GM18951 (cell line): Measurements from ENCODE around the gene FAM50A.

ENCODE experiments used
- POLR2A ChIP-seq: IDR thresholded peaks from 4 replicates; pipeline ENCODE4 v1.6.1; 2011; ENCODE audit warnings: mild to moderate bottlenecking; ENCODE audit not compliant: insufficient read length, insufficient read depth; ENCODE audit errors: extremely low read depth
- in situ Hi-C: fragments of 300-500 bp; cut with MboI; formaldehyde crosslinking; loops from one replicate; pipeline ENCODE4 v1.12.0; 2022; ENCODE audit warnings: low sequenced_read_pairs, mixed read lengths, inconsistent platforms; ENCODE audit not compliant: unreplicated experiment

FAM50A gene

DNA sequence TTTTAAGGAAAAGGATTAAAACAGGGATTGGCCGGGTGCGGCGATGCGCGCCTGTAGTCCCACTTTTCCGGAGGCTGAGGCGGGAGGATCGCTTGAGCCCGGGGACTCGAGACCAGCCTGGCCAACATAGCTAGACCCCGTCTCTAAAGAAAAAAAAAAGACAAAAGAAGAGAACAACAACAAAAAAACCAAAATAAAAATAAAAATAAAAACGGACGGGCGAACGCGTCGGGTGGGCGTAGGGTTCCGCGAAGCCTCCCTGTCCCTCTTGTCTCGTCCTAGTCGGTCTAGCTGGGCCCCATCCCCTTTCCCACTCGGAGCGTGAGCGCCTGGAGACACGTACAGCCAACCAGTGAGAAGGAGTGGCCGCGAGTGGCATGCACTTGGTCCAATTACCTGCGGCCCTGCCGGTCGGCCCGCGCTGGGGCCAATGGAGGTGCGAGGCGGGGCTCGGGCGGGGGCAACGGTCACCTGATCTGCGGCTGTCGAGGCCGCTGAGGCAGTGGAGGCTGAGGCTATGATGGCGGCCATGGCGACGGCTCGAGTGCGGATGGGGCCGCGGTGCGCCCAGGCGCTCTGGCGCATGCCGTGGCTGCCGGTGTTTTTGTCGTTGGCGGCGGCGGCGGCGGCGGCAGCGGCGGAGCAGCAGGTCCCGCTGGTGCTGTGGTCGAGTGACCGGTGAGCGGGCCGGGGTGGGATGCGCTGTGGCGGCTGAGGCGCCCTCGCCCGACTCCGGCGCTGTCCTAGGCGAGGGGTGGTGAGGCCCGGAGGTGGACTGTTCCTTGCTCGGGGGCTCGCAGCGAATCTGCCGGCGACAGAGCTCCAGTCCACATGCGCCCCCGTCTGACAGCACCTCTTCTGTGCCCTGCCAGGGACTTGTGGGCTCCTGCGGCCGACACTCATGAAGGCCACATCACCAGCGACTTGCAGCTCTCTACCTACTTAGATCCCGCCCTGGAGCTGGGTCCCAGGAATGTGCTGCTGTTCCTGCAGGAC lies 15.5 kb upstream of the FAM50A start, which contains the start of gene ATP6AP1:
Gene ATP6AP1 (plus strand): TSS at position 502 of the 996 bp plus-strand sequence. CDS start 16 bp downstream, at position 518.
- in situ Hi-C loops = no loop called here

GRCh38 chrX:154429711-154430110 lies 14.2 kb upstream of the FAM50A start:
- no peak for TF ChIP-seq POLR2A
- in situ Hi-C loops = no loop called here

More for the DNA sequence above, 15.5 kb upstream of the FAM50A start, which contains the start of gene ATP6AP1:
- TF ChIP-seq POLR2A = peak; percentile 68

GRCh38 chrX:154430479-154430878 lies 13.5 kb upstream of the FAM50A start:
- in situ Hi-C loops = no loop called here
- TF ChIP-seq POLR2A = no peak

- in situ Hi-C loops = no loop called here
Observed at GRCh38 chrX:154430916-154431315, 13.0 kb upstream of the FAM50A start.

GRCh38 chrX:154431341-154431740 lies 12.6 kb upstream of the FAM50A start:
- in situ Hi-C loops = no loop called here
- TF ChIP-seq POLR2A = no peak

More at GRCh38 chrX:154430916-154431315, 13.0 kb upstream of the FAM50A start:
- TF ChIP-seq POLR2A = no peak

GRCh38 chrX:154432210-154432609 lies 11.7 kb upstream of the FAM50A start:
- TF ChIP-seq POLR2A = no peak
- in situ Hi-C loops = no loop called here

- TF ChIP-seq POLR2A = no peak
Observed at GRCh38 chrX:154433605-154434004, 10.3 kb upstream of the FAM50A start.

GRCh38 chrX:154434394-154435168 lies 9.4 kb upstream of the FAM50A start:
- in situ Hi-C loops = no loop called here
- no peak for TF ChIP-seq POLR2A

More at GRCh38 chrX:154433605-154434004, 10.3 kb upstream of the FAM50A start:
- in situ Hi-C loops = no loop called here

DNA sequence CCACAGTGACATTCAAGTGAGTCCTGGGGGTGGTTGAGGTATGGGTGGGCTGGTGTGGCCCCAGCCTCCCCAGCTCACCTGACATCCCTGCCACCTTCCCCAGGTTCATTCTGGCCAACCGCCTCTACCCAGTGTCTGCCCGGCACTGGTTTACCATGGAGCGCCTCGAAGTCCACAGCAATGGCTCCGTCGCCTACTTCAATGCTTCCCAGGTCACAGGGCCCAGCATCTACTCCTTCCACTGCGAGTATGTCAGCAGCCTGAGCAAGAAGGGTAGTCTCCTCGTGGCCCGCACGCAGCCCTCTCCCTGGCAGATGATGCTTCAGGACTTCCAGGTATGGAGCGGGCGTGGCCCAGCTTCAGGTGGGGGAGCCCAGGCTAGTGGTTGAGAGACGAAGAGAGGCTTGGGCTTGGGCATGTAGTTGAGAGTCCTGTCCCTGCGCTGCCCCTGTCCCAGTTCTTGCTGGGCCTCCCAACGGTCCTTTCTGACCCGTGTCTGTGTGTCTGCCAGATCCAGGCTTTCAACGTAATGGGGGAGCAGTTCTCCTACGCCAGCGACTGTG lies 8.7 kb upstream of the FAM50A start:
- TF ChIP-seq POLR2A = no peak
- in situ Hi-C loops = no loop called here

DNA sequence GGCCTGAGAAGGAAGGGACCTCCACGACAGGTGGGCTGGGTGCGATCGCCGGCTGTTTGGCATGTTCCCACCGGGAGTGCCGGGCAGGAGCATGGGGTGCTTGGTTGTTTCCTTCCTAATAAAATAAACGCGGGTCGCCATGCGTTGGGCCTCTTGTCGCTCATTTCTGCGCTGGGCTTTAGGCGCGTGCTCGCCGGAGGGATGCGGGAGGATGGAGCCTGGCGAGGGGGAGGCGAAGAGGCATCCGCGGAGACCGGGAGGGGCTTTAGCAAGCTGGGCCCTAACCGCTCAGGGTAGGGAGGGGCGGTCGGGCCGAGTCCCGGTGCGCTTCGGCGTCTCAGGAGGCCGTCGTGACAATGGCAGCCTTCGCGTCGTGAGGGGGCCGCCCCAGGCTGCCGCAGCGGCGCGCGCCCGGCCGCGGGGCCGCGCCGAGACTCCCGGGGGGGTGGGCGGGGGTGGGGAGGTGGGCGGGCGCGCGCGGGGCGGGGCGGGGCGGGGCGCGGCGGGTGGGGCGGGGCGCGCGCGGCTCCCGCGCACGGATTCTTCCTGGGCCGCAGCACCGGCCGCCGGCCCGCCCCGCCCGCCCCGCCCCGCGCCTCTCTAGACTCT lies 7.5 kb upstream of the FAM50A start:
- no peak for TF ChIP-seq POLR2A
- in situ Hi-C loops = no loop called here

- TF ChIP-seq POLR2A = peak; percentile 41
- in situ Hi-C loops = no loop called here
Observed at GRCh38 chrX:154436983-154437752, 6.8 kb upstream of the FAM50A start, which contains the start of gene GDI1. Gene GDI1 (plus strand): TSS chrX:154437154. CDS start chrX:154437255, 101 bp downstream.
